Non-pigmented ciliary epithelial cell (primary cell): Measurements from ENCODE around the gene SDK1.

Experiments
- DNase-seq: peaks from one replicate; pipeline ENCODE4 v3.0.0-alpha.2; 2010; ENCODE audit warnings: low read depth

The SDK1 gene

DNA sequence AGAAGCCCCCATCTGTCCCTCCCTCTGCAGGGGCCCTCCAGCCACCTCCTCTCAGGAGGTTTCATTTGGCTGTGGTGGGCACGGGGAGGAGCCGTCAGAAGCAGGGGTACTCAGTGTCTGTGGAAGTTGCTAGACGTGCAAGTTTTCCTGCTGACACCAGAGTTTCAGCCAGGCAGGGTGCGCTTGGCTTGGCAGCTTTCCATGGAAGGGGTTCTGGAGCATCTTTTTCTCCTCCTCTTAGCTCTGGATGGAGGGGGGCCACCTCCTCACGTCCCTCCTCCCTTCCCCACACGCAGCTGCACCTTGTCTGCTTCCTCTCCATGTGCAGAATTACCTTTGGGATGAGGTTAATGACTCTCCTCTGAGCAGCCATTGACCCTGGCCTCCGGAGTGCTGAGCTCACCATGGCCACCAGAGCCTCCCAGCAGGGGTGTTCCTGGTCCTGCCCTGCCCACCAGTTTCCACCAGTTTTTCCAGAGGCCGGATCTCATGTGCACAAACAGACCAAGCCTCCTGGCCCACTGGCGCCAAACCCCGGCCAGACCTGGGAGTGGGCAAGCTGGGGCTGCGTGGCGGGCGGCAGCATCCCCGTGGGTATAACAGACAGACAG lies 801.3 kb downstream of the SDK1 start:
- no peak for DNase-seq

DNA sequence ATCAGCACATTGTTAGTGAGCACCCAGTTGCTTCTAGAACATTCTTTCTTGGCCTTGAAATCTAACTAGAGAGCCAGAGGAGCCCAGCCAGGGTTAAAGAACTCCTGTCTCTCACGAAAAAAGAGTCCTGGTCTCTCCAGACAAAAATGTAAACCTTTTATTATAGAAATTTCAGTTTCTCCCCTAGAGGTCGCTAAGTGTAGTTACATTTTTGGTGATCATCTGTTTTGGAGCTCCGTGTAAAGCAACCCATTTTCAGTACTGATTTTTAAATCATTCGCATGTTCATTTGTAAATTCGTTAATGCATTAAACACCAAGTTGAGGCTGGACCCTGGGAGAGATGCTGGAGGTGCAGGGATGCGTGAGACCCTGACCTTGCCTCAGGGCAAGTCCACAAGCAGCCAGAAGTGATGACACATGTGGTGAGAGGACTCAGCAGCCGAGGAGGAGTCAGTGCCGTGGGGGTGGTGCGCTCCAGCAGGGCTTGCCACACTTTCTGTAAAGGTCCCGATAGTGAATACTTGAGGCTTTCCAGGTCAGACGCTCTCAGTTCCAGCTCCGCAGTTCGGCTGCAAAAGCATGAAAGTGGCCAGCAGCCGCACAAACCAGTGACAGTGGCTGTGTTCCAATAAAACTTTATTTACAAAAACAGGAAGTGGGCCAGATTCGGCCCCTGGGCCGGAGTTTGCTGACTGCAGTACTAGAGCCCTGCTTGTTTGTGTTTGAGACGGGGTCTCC lies 802.5 kb downstream of the SDK1 start:
- no peak for DNase-seq

GRCh38 chr7:4107839-4108238 lies 806.8 kb downstream of the SDK1 start:
- no peak for DNase-seq

DNA sequence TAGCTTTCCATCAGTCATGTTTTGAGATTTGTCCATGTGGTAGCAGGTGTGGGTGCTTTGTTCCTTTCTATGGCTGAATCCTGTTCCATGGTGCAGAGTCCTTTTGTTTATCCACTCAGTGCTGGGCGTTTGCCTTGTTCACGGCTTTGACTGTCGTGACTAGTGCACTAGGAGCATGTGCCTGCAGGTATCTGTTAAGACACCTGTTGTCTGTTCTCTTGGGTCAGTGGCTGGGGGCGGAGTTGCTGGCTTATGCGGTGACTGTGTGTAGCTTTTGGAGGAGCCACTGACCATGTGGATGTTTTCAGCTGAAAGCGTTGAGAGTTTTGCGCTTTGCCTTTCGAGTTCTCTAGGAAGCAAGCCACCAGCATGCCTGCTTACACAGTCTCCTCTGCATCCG lies 807.9 kb downstream of the SDK1 start:
- DNase-seq = no peak

GRCh38 chr7:4109481-4110110 lies 808.5 kb downstream of the SDK1 start:
- DNase-seq = no peak

- DNase-seq = no peak
These were observed 809.4 kb downstream of the SDK1 start for GRCh38 chr7:4110438-4110837.

DNA sequence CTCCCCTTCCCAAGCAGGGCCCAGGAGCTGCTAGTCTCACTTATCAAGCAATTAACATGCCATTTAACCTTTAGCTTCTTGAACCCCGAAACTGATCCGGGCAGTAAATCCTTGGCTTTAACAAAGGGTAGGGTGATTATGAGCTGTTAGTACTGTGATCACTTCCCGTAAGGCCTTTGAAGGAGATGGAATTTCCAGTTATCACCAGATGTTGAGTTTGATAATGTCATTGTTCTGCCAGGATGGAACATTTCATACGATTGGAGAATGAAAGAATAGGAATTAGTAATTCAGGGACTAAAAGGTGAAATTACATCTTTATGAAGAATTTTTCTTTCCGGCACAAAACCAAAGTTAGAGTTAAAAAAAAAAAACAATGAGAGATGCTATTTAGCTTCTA lies 810.1 kb downstream of the SDK1 start:
- no peak for DNase-seq

DNA sequence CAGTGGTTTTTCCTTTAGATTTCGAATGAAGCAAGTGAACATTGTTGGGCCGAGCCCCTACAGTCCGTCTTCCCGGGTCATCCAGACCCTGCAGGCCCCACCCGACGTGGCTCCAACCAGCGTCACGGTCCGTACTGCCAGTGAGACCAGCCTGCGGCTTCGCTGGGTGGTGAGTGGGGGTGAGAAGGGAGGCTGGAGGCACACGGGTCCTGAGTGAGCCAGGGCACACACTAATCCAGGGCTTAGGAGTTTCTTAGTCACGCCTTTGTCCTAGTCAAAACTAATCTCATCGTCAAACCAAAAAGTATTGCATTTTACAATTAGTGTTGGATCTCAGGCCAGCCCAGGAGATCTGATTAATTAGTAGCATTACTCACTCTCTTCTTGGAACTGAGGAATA lies 812.2 kb downstream of the SDK1 start:
- no peak for DNase-seq

- DNase-seq = no peak
These were observed 812.9 kb downstream of the SDK1 start for GRCh38 chr7:4113976-4114375.

GRCh38 chr7:4115442-4115841 lies 814.4 kb downstream of the SDK1 start:
- DNase-seq = no peak

GRCh38 chr7:4115941-4116610 lies 815.0 kb downstream of the SDK1 start:
- no peak for DNase-seq

- DNase-seq = no peak
These were observed 818.8 kb downstream of the SDK1 start for GRCh38 chr7:4119848-4120247.

DNA sequence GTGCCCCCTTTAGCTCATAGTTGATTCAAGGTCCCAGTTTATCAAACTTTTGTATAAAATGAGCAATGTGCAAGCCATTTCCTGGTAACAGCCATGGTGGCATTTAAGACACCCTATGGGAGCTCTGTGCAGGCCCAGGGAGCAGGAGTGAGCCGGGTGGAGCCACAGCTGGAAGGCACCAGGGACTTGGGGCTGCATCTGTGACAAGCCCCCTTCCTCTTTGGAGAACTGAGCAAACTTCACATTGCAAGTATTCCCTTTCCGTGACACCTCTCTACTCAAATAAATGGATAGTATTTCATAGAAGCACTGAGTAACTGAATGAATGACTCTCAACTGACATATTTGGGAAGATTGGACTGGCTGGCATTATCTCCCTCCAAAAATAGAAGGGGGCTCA lies 822.3 kb downstream of the SDK1 start:
- no peak for DNase-seq

DNA sequence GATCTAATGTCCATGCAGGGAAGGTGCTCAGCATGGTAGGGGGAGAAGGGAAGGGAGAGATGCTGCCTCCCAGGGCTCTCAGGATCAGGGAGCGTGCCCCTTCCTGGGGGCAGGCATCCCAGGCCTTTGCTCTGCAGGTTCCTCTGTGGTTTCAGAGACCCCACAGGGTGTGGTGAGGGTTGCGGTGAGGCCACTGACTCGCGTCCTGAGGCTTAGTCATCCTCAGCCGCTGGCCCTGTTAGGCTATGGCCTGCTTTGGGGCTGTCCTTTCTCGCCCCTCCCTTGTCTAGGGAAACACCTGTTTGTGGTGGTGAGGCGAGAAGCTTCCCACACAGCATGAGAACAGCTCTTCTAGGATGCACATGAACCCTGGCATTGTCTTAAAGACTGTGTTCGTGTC lies 822.8 kb downstream of the SDK1 start:
- DNase-seq = no peak

- no peak for DNase-seq
These were observed 823.8 kb downstream of the SDK1 start for GRCh38 chr7:4124556-4125477.

DNA sequence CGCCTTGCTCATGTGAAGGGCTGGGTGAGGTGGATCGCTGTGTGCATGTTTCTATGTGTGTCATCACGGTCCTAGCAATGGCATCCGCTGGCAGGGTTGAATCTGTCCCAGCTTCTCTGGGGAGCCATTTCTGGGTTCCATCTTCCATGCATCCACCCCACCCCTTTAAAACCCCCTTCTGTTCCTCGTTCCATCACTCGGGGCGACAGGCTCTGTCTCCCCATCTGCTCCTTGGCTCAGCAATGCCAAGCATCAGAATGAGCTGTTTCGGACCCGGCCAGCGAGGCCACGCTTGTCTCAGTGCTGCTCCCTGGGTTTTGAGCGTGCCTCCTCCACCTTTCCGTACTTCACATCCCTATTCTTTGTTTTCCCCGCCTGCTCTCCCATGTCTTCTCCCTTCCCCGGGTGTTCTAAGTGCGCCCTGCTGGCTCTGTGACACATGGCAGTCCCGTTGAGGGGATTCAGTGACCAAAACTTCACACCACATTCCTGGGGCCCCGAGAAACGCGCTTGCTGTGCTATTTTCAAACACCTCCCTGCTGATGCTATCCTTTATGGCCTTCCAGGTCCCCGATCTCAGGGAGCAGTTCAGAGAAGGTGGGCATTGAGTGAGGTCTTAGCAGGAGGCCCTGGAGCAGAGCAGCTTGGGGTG lies 827.0 kb downstream of the SDK1 start:
- DNase-seq = no peak

- no peak for DNase-seq
These were observed 828.5 kb downstream of the SDK1 start for GRCh38 chr7:4129481-4130122.

DNA sequence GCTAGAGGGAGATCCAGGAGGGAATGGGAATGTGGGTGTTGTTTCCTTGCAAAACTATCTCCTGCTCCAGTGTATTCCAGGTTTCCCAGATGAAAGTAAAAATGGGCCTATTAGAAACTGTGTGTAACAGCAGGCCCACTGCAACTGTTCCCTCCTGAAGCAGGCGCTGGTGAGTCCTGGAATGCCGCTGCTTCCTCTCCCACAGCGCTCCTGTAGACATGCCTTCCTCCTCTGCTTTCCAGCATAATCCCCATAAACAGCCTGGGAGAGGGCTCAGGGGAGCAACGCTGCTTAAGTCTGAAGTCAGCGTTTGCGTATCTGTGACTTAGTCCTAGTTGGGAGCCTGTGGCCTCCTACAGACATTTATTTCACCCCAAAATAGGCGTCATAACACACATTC lies 830.0 kb downstream of the SDK1 start:
- DNase-seq = no peak

GRCh38 chr7:4132221-4132620 lies 831.2 kb downstream of the SDK1 start:
- no peak for DNase-seq

GRCh38 chr7:4133491-4134044 lies 832.5 kb downstream of the SDK1 start:
- no peak for DNase-seq

DNA sequence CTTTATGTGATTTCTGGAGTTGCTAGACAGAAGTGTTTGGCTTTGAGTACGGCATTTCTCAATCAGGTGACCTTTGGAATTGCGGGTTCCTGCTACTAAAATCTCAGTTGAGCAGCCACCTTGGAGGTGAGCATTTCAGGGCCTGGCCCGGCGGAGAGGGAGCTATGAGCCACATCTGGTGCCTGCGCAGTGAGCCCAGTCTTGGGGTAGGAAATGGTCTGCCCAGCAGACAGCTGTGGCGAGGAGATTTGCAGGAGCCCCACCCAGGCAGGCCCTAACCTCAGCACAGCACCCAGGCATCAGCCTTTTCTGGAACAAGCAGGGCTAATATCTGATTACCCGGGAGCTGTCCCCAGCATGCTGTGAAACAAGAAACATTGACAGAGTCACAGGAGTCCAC lies 833.2 kb downstream of the SDK1 start:
- no peak for DNase-seq
